MV-4-11 (cell line): ENCODE measurements around the gene ALPP.
"Not testable (repeated sequence)": the region's sequence is repeated elsewhere in the genome, so short reads cannot be mapped to it uniquely, and the experiment has no call there.

Experiments
- DNase-seq: peaks from one replicate; lab custom pipeline; 2025; lab: John Stamatoyannopoulos, UW

ALPP gene

GRCh38 chr2:232422051-232422450 is 43.5 kb downstream of the ALPP start:
- DNase-seq = no peak

- DNase-seq = not testable (repeated sequence)
These were observed 44.4 kb downstream of the ALPP start for GRCh38 chr2:232422996-232423395.

GRCh38 chr2:232423407-232423806 is 44.9 kb downstream of the ALPP start:
- DNase-seq = not testable (repeated sequence)

GRCh38 chr2:232431705-232432590 is 53.4 kb downstream of the ALPP start:
- no peak for DNase-seq
